Effector memory CD8-positive, alpha-beta T cell (primary cell): ENCODE measurements around the gene ADGRL4.
"Not testable (repeated sequence)": the region's sequence is repeated elsewhere in the genome, so short reads cannot be mapped to it uniquely, and the experiment has no call there.

ENCODE experiments used
- ATAC-seq: fragments of 150-1000 bp; cut with Tn5 transposase; replicated peaks from 2 replicates; pipeline ENCODE4 v1.10.0; 2021; ENCODE audit warnings: mild to moderate bottlenecking, moderate library complexity
- DNase-seq, 3 experiments: peaks; one replicate each; pipeline ENCODE4 v3.0.0; 2021
- H3K27ac Mint-ChIP-seq, 2 donors: one replicate each; pipeline ENCODE4 v1.8.0; 2022; ENCODE audit warnings: mild to moderate bottlenecking in 2 of 2, mixed read lengths in 2 of 2, moderate library complexity in 2 of 2
- H3K27me3 Mint-ChIP-seq, 2 donors: one replicate each; pipeline ENCODE4 v1.8.0; 2022; ENCODE audit warnings: mixed read lengths in 2 of 2
- H3K36me3 Mint-ChIP-seq: one replicate; pipeline ENCODE4 v1.8.0; 2022; ENCODE audit warnings: mild to moderate bottlenecking, moderate library complexity, mixed read lengths; ENCODE audit not compliant: insufficient read depth
- H3K4me1 Mint-ChIP-seq, 2 donors: one replicate each; pipeline ENCODE4 v1.8.0; 2022; ENCODE audit warnings: low read depth in 2 of 2, mixed read lengths in 2 of 2
- H3K4me3 Mint-ChIP-seq, 2 donors: one replicate each; pipeline ENCODE4 v1.8.0; 2022; ENCODE audit warnings: mild to moderate bottlenecking in 2 of 2, mixed read lengths in 2 of 2, moderate library complexity in 2 of 2
- H3K9me3 Mint-ChIP-seq, 2 donors: one replicate each; pipeline ENCODE4 v1.8.0; 2022; ENCODE audit warnings: mixed read lengths in 2 of 2

Gene ADGRL4

GRCh38 chr1:78894811-78895210, 111.7 kb downstream of the ADGRL4 start:
- Mint-ChIP-seq H3K9me3 (peaks cover 0 to 1% of the 10 kb centered on the region in 2 donors), H3K27me3 (no peaks in the 10 kb centered on the region), H3K4me3 (no peak overlapping the region), H3K4me1 (no peaks in the 10 kb centered on the region), H3K36me3 (no peaks in the 10 kb centered on the region), H3K27ac (no peak overlapping the region)
- ATAC-seq (no peak), DNase-seq (no peak)

- ATAC-seq = no peak
- H3K9me3 Mint-ChIP-seq = peaks cover 0 to 1% of the 10 kb centered on the region in 2 donors
- no peaks in the 10 kb centered on the region for H3K27me3 Mint-ChIP-seq
- H3K27ac Mint-ChIP-seq = no peak overlapping the region
- DNase-seq = no peak
- no peaks in the 10 kb centered on the region for H3K36me3 Mint-ChIP-seq
- H3K4me1 Mint-ChIP-seq = no peaks in the 10 kb centered on the region
- H3K4me3 Mint-ChIP-seq = no peak overlapping the region
These were observed 114.2 kb downstream of the ADGRL4 start for GRCh38 chr1:78892260-78892840.

- H3K4me3 Mint-ChIP-seq = no peak overlapping the region
- no peaks in the 10 kb centered on the region for H3K27me3 Mint-ChIP-seq
- peaks cover 0 to 1% of the 10 kb centered on the region in 2 donors for H3K9me3 Mint-ChIP-seq
- no peaks in the 10 kb centered on the region for H3K4me1 Mint-ChIP-seq
- DNase-seq (no peak), ATAC-seq (no peak)
- H3K36me3 Mint-ChIP-seq = no peaks in the 10 kb centered on the region
- H3K27ac Mint-ChIP-seq = no peak overlapping the region
These were observed 119.1 kb downstream of the ADGRL4 start for GRCh38 chr1:78887458-78887857.

GRCh38 chr1:78884685-78885452, 121.7 kb downstream of the ADGRL4 start:
- ATAC-seq (no peak), DNase-seq (no peak)
- no peaks in the 10 kb centered on the region for H3K27me3 Mint-ChIP-seq
- H3K4me1 Mint-ChIP-seq = no peaks in the 10 kb centered on the region
- no peak overlapping the region for H3K4me3 Mint-ChIP-seq
- no peaks in the 10 kb centered on the region for H3K36me3 Mint-ChIP-seq
- peaks cover 0 to 1% of the 10 kb centered on the region in 2 donors for H3K9me3 Mint-ChIP-seq
- H3K27ac Mint-ChIP-seq = no peak overlapping the region

GRCh38 chr1:78880223-78880622, 126.3 kb downstream of the ADGRL4 start:
- Mint-ChIP-seq H3K36me3 (no peaks in the 10 kb centered on the region), H3K4me3 (no peak overlapping the region), H3K27me3 (no peaks in the 10 kb centered on the region), H3K27ac (no peak overlapping the region), H3K4me1 (no peaks in the 10 kb centered on the region), H3K9me3 (no peaks in the 10 kb centered on the region)
- no peak for DNase-seq
- ATAC-seq = no peak

GRCh38 chr1:78875986-78876385, 130.5 kb downstream of the ADGRL4 start:
- H3K27ac Mint-ChIP-seq, ATAC-seq, H3K4me3 Mint-ChIP-seq, H3K36me3 Mint-ChIP-seq, H3K27me3 Mint-ChIP-seq, H3K4me1 Mint-ChIP-seq, DNase-seq, H3K9me3 Mint-ChIP-seq: not testable (repeated sequence)

GRCh38 chr1:78872801-78873200, 133.7 kb downstream of the ADGRL4 start:
- not testable (repeated sequence) for H3K9me3 Mint-ChIP-seq, H3K27ac Mint-ChIP-seq, ATAC-seq, H3K4me3 Mint-ChIP-seq, H3K27me3 Mint-ChIP-seq, H3K36me3 Mint-ChIP-seq, DNase-seq, H3K4me1 Mint-ChIP-seq

GRCh38 chr1:78871249-78871648, 135.3 kb downstream of the ADGRL4 start:
- Mint-ChIP-seq H3K9me3 (peaks cover 7 to 9% of the 10 kb centered on the region in 2 donors), H3K27ac (no peak overlapping the region), H3K4me3 (no peak overlapping the region), H3K27me3 (no peaks in the 10 kb centered on the region), H3K4me1 (no peaks in the 10 kb centered on the region), H3K36me3 (no peaks in the 10 kb centered on the region)
- DNase-seq (no peak), ATAC-seq (no peak)

- Mint-ChIP-seq H3K4me1 (no peaks in the 10 kb centered on the region), H3K4me3 (no peak overlapping the region), H3K27ac (no peak overlapping the region), H3K27me3 (no peaks in the 10 kb centered on the region), H3K9me3 (peaks cover 10 to 13% of the 10 kb centered on the region in 2 donors), H3K36me3 (no peaks in the 10 kb centered on the region)
- DNase-seq (no peak), ATAC-seq (no peak)
These were observed 137.4 kb downstream of the ADGRL4 start for GRCh38 chr1:78869136-78869535.

GRCh38 chr1:78864175-78864574, 142.4 kb downstream of the ADGRL4 start:
- Mint-ChIP-seq H3K4me1 (no peaks in the 10 kb centered on the region), H3K27me3 (no peaks in the 10 kb centered on the region), H3K36me3 (no peaks in the 10 kb centered on the region), H3K9me3 (peaks cover 4 to 7% of the 10 kb centered on the region in 2 donors), H3K27ac (no peak overlapping the region), H3K4me3 (no peak overlapping the region)
- DNase-seq = no peak
- no peak for ATAC-seq

- Mint-ChIP-seq H3K9me3 (peaks cover 0 to 3% of the 10 kb centered on the region in 2 donors), H3K27ac (no peak overlapping the region), H3K4me3 (no peak overlapping the region), H3K36me3 (no peaks in the 10 kb centered on the region), H3K4me1 (no peaks in the 10 kb centered on the region), H3K27me3 (no peaks in the 10 kb centered on the region)
- no peak for DNase-seq
- no peak for ATAC-seq
These were observed 150.4 kb downstream of the ADGRL4 start for GRCh38 chr1:78856096-78856495.

- no peak for ATAC-seq
- Mint-ChIP-seq H3K27ac (no peak overlapping the region), H3K9me3 (peaks cover 0 to 3% of the 10 kb centered on the region in 2 donors), H3K4me1 (no peaks in the 10 kb centered on the region), H3K27me3 (no peaks in the 10 kb centered on the region), H3K4me3 (no peak overlapping the region), H3K36me3 (no peaks in the 10 kb centered on the region)
- DNase-seq = no peak
These were observed 151.3 kb downstream of the ADGRL4 start for GRCh38 chr1:78855258-78855657.

GRCh38 chr1:78854556-78854955, 152.0 kb downstream of the ADGRL4 start:
- Mint-ChIP-seq H3K27ac (no peak overlapping the region), H3K36me3 (no peaks in the 10 kb centered on the region), H3K4me3 (no peak overlapping the region), H3K27me3 (no peaks in the 10 kb centered on the region), H3K4me1 (no peaks in the 10 kb centered on the region), H3K9me3 (peaks cover 0 to 3% of the 10 kb centered on the region in 2 donors)
- ATAC-seq (no peak), DNase-seq (no peak)

GRCh38 chr1:78843546-78843945, 163.0 kb downstream of the ADGRL4 start:
- Mint-ChIP-seq H3K36me3 (no peaks in the 10 kb centered on the region), H3K27ac (no peak overlapping the region), H3K4me1 (no peaks in the 10 kb centered on the region), H3K4me3 (no peak overlapping the region), H3K9me3 (no peaks in the 10 kb centered on the region), H3K27me3 (no peaks in the 10 kb centered on the region)
- ATAC-seq = no peak
- DNase-seq = no peak
